ENCODE measurements around the gene MTERF1.
"Not testable (repeated sequence)": the region's sequence is repeated elsewhere in the genome, so short reads cannot be mapped to it uniquely, and the experiment has no call there.

DNA sequence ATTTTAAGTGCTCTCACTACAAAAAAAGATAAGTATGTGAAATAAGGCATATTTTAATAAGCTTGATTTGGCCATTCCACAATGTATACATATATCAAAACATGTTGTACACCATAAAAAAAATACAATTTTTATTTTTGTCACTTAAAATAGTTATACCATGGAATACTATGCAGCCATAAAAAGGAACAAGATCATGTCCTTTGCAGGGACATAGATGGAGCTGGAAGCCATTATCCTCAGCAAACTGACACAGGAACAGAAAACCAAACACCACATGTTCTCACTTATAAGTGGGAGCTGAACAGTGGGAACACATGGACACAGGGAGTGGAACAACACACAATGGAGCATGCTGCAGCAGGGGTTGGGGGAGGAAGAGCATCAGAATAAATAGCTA lies 15.9 kb downstream of the MTERF1 start:
- TF ChIP-seq, protein P1, sequence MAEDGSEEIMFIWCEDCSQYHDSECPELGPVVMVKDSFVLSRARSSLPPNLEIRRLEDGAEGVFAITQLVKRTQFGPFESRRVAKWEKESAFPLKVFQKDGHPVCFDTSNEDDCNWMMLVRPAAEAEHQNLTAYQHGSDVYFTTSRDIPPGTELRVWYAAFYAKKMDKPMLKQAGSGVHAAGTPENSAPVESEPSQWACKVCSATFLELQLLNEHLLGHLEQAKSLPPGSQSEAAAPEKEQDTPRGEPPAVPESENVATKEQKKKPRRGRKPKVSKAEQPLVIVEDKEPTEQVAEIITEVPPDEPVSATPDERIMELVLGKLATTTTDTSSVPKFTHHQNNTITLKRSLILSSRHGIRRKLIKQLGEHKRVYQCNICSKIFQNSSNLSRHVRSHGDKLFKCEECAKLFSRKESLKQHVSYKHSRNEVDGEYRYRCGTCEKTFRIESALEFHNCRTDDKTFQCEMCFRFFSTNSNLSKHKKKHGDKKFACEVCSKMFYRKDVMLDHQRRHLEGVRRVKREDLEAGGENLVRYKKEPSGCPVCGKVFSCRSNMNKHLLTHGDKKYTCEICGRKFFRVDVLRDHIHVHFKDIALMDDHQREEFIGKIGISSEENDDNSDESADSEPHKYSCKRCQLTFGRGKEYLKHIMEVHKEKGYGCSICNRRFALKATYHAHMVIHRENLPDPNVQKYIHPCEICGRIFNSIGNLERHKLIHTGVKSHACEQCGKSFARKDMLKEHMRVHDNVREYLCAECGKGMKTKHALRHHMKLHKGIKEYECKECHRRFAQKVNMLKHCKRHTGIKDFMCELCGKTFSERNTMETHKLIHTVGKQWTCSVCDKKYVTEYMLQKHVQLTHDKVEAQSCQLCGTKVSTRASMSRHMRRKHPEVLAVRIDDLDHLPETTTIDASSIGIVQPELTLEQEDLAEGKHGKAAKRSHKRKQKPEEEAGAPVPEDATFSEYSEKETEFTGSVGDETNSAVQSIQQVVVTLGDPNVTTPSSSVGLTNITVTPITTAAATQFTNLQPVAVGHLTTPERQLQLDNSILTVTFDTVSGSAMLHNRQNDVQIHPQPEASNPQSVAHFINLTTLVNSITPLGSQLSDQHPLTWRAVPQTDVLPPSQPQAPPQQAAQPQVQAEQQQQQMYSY (CRISPR knock-in tag; IDR thresholded peaks at IDR 0.05): not testable (repeated sequence)
- not testable (repeated sequence) for TF ChIP-seq CTCF (IDR thresholded peaks at IDR 0.05); JUN (CRISPR knock-in tag; IDR thresholded peaks at IDR 0.05); MAX (CRISPR knock-in tag; IDR thresholded peaks at IDR 0.05); E2F1 (CRISPR knock-in tag; IDR thresholded peaks at IDR 0.05); ZNF416 (CRISPR knock-in tag; IDR thresholded peaks at IDR 0.05); MYBL2 (CRISPR knock-in tag; IDR thresholded peaks at IDR 0.05); CREM (CRISPR knock-in tag; IDR thresholded peaks at IDR 0.05); ZNF425 (CRISPR knock-in tag; conservative IDR thresholded peaks at IDR 0.05); CREB1 (CRISPR knock-in tag; IDR thresholded peaks at IDR 0.05); FOXP1 (CRISPR knock-in tag; IDR thresholded peaks at IDR 0.05; ENCODE audit: borderline replicate concordance)
- TF ChIP-seq, protein P2, sequence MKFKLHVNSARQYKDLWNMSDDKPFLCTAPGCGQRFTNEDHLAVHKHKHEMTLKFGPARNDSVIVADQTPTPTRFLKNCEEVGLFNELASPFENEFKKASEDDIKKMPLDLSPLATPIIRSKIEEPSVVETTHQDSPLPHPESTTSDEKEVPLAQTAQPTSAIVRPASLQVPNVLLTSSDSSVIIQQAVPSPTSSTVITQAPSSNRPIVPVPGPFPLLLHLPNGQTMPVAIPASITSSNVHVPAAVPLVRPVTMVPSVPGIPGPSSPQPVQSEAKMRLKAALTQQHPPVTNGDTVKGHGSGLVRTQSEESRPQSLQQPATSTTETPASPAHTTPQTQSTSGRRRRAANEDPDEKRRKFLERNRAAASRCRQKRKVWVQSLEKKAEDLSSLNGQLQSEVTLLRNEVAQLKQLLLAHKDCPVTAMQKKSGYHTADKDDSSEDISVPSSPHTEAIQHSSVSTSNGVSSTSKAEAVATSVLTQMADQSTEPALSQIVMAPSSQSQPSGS (CRISPR knock-in tag; IDR thresholded peaks at IDR 0.05; ENCODE audit: borderline replicate concordance, low read depth): not testable (repeated sequence)
- TF ChIP-seq, protein P3, sequence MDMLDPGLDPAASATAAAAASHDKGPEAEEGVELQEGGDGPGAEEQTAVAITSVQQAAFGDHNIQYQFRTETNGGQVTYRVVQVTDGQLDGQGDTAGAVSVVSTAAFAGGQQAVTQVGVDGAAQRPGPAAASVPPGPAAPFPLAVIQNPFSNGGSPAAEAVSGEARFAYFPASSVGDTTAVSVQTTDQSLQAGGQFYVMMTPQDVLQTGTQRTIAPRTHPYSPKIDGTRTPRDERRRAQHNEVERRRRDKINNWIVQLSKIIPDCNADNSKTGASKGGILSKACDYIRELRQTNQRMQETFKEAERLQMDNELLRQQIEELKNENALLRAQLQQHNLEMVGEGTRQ (CRISPR knock-in tag; IDR thresholded peaks at IDR 0.05): not testable (repeated sequence)

Data from WTC11 (cell line).